ENCODE results near the gene CARD14.

The CARD14 gene

DNA sequence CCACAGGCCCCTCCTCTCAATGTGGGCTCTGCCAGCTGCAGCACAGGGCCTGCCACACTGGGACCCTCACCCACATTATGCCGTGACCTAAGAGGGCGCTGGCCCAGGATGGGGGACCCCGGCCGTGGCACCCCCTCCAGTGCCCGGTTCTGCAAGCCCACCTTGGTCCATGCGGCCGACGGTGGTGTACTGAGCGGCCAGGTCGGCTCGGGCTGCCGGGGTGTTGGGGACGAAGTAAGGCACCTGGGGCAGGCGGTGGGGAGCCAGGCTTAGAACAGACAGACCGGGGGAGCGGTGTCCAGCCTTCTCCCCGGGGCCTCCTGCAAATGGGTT, 43.8 kb downstream of the CARD14 start:
- no peak overlapping the region for H3K27ac ChIP-seq (ENCODE audit: low read depth, low read length)
- 95% methylated on average over 17 of the region's 17 CpGs for WGBS

GRCh38 chr17:80214012-80214877, 44.4 kb downstream of the CARD14 start:
- Histone ChIP-seq H3K27me3 (ENCODE audit: insufficient read depth, low read length) (no peaks in the 10 kb centered on the region), H3K4me1 (ENCODE audit: insufficient read depth, low read length) (no peaks in the 10 kb centered on the region), H3K27ac (ENCODE audit: low read depth, low read length) (no peak overlapping the region), H3K4me3 (ENCODE audit: low read length) (no peak overlapping the region), H3K9me3 (ENCODE audit: insufficient read depth, low read depth, low read length) (no peaks in the 10 kb centered on the region), H3K36me3 (ENCODE audit: insufficient read depth, low read length) (peaks cover 39% of the 10 kb centered on the region), H3K9ac (ENCODE audit: low read depth, low read length) (no peak overlapping the region)
- 95% methylated on average over 48 of the region's 48 CpGs for WGBS

More for the DNA sequence above, 43.8 kb downstream of the CARD14 start:
- Histone ChIP-seq H3K27me3 (ENCODE audit: insufficient read depth, low read length) (no peaks in the 10 kb centered on the region), H3K9ac (ENCODE audit: low read depth, low read length) (no peak overlapping the region), H3K36me3 (ENCODE audit: insufficient read depth, low read length) (peaks cover 41% of the 10 kb centered on the region), H3K4me3 (ENCODE audit: low read length) (no peak overlapping the region), H3K9me3 (ENCODE audit: insufficient read depth, low read depth, low read length) (no peaks in the 10 kb centered on the region), H3K4me1 (ENCODE audit: insufficient read depth, low read length) (no peaks in the 10 kb centered on the region)

DNA sequence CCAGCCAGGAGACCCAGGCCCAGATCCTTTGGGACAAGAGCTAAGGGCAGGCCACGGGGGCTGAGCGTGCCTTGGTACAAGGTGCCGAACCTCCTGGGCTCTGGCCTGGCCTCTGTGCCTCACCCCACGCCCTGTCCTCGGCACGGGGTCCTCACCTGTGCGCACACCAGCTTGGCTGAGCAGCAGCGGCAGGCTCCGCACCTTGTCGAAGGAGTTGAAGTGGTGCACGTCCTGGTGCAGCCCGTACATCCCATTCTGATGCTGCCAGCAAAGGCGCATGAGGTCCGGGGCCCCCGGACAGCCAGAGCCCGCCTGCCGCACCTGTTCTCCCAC, 45.0 kb downstream of the CARD14 start:
- H3K4me1 ChIP-seq (ENCODE audit: insufficient read depth, low read length): no peaks in the 10 kb centered on the region
- H3K9ac ChIP-seq (ENCODE audit: low read depth, low read length): no peak overlapping the region
- no peak overlapping the region for H3K27ac ChIP-seq (ENCODE audit: low read depth, low read length)
- no peak overlapping the region for H3K4me3 ChIP-seq (ENCODE audit: low read length)
- 94% methylated on average over 17 of the region's 17 CpGs for WGBS
- no peaks in the 10 kb centered on the region for H3K27me3 ChIP-seq (ENCODE audit: insufficient read depth, low read length)
- H3K36me3 ChIP-seq (ENCODE audit: insufficient read depth, low read length): peaks cover 33% of the 10 kb centered on the region
- H3K9me3 ChIP-seq (ENCODE audit: insufficient read depth, low read depth, low read length): no peaks in the 10 kb centered on the region

- no peaks in the 10 kb centered on the region for H3K27me3 ChIP-seq (ENCODE audit: insufficient read depth, low read length)
- H3K4me3 ChIP-seq (ENCODE audit: low read length): no peak overlapping the region
- no peaks in the 10 kb centered on the region for H3K4me1 ChIP-seq (ENCODE audit: insufficient read depth, low read length)
- no peak overlapping the region for H3K27ac ChIP-seq (ENCODE audit: low read depth, low read length)
- H3K9ac ChIP-seq (ENCODE audit: low read depth, low read length): no peak overlapping the region
- H3K9me3 ChIP-seq (ENCODE audit: insufficient read depth, low read depth, low read length): no peaks in the 10 kb centered on the region
- peaks cover 14% of the 10 kb centered on the region for H3K36me3 ChIP-seq (ENCODE audit: insufficient read depth, low read length)
- 94% methylated on average over 40 of the region's 40 CpGs for WGBS
Observed at GRCh38 chr17:80216473-80217456, 46.9 kb downstream of the CARD14 start.

DNA sequence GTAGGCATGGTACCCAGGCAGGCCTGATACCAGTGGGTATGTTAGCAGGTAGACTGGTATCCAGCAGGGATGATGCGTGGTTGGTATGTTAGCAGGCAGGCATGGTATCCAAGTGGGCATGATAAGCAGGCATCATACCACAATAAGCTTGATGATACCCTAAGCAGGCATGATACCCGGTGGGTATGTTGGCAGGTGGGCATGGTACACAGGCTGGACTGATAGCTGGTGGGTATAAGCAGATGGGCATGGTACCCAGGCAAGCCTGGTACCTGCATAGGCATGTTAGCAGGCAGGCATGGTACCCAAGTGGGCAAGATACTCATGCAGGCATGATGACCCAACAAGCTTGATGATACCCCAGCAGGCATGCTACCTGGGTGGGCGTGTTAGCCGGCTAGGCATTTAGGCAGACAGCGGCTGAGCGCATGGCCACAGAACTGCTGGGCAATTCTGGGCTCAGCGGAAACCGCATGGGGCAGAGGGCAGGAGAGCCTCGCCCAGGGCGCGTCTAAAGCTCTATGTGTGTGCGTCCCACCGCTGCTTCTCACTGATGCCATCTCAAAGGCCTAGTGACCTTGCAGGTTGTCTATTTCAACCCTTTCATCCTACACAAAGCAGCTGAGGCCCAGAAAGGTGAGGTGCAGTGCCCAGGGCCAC, 48.0 kb downstream of the CARD14 start:
- no peaks in the 10 kb centered on the region for H3K27me3 ChIP-seq (ENCODE audit: insufficient read depth, low read length)
- no peak overlapping the region for H3K27ac ChIP-seq (ENCODE audit: low read depth, low read length)
- H3K9me3 ChIP-seq (ENCODE audit: insufficient read depth, low read depth, low read length): no peaks in the 10 kb centered on the region
- no peak overlapping the region for H3K9ac ChIP-seq (ENCODE audit: low read depth, low read length)
- H3K4me1 ChIP-seq (ENCODE audit: insufficient read depth, low read length): no peaks in the 10 kb centered on the region
- H3K36me3 ChIP-seq (ENCODE audit: insufficient read depth, low read length): peaks cover 10% of the 10 kb centered on the region; the same call in 1 of the 2 replicates
- H3K4me3 ChIP-seq (ENCODE audit: low read length): no peak overlapping the region
- 96% methylated on average over 13 of the region's 13 CpGs for WGBS

GRCh38 chr17:80218391-80218790, 48.6 kb downstream of the CARD14 start:
- Histone ChIP-seq H3K4me1 (ENCODE audit: insufficient read depth, low read length) (no peaks in the 10 kb centered on the region), H3K27ac (ENCODE audit: low read depth, low read length) (no peak overlapping the region), H3K4me3 (ENCODE audit: low read length) (no peak overlapping the region), H3K9me3 (ENCODE audit: insufficient read depth, low read depth, low read length) (no peaks in the 10 kb centered on the region), H3K9ac (ENCODE audit: low read depth, low read length) (no peak overlapping the region), H3K27me3 (ENCODE audit: insufficient read depth, low read length) (no peaks in the 10 kb centered on the region), H3K36me3 (ENCODE audit: insufficient read depth, low read length) (peaks cover 10% of the 10 kb centered on the region; the same call in 1 of the 2 replicates)
- WGBS: 89% methylated on average over 7 of the region's 7 CpGs

DNA sequence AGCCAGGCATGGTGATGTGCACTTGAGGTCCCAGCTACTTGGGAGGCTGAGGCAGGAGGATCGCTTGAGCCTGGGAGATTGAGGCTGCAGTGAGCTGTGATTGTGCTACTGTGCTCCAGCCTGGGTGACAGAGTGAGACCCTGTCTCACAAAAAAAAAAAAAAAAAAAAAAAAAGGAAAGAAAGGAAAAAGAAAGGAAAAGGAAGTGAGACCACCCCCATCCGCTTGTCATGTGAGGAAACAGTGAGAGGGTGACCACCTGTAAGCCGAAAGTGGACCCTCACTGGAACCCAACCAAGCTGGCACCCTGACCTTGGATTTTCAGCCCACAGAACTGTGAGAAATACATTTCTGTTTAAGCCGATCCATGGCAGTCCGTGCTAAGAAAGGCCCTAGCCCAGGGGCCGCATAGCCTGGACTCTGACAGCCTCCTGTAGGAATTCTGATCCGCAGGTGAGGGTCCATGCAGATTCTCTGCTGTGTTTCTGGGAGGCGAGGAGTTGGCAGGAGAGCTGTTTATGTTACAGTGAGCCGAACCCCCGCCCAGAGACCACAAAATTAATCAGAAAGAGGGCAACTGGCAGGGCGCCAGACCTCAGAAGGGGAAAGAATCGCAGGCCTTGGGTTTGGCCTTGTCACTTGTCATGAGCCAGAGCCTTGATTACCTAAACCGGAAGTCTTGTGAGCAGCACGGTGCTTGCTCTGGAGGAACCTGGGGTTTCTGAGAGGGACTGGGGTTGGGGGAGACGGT, 49.4 kb downstream of the CARD14 start:
- WGBS: 63% methylated on average over 15 of the region's 15 CpGs
- no peaks in the 10 kb centered on the region for H3K4me1 ChIP-seq (ENCODE audit: insufficient read depth, low read length)
- no peaks in the 10 kb centered on the region for H3K9me3 ChIP-seq (ENCODE audit: insufficient read depth, low read depth, low read length)
- H3K4me3 ChIP-seq (ENCODE audit: low read length): peak overlapping the region; percentile 99
- no peak overlapping the region for H3K27ac ChIP-seq (ENCODE audit: low read depth, low read length)
- peaks cover 10% of the 10 kb centered on the region; the same call in 1 of the 2 replicates for H3K36me3 ChIP-seq (ENCODE audit: insufficient read depth, low read length)
- H3K27me3 ChIP-seq (ENCODE audit: insufficient read depth, low read length): no peaks in the 10 kb centered on the region
- peak overlapping the region; percentile 88; the same call in 1 of the 2 replicates for H3K9ac ChIP-seq (ENCODE audit: low read depth, low read length)

DNA sequence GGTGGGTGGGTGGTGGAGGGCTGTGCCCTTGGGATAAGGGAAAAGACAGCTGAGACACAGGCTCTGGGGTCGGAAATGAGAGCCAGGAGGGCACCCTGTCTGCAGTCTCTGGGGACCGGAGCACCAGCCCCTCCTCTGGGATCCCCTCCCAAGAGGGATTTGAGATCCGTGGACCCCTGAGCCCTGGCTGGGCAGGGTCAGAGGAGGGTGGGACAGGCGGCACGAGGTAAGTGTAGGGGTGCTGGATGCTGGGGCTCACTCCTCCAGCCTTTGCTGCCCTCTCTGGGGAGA, 49.9 kb downstream of the CARD14 start:
- H3K4me3 ChIP-seq (ENCODE audit: low read length): peak overlapping the region; percentile 99
- peaks cover 7% of the 10 kb centered on the region; the same call in 1 of the 2 replicates for H3K36me3 ChIP-seq (ENCODE audit: insufficient read depth, low read length)
- no peaks in the 10 kb centered on the region for H3K9me3 ChIP-seq (ENCODE audit: insufficient read depth, low read depth, low read length)
- peak overlapping the region; percentile 25; the same call in 1 of the 2 replicates for H3K27ac ChIP-seq (ENCODE audit: low read depth, low read length)
- 6% methylated on average over 5 of the region's 5 CpGs for WGBS
- H3K9ac ChIP-seq (ENCODE audit: low read depth, low read length): peak overlapping the region; percentile 88
- no peaks in the 10 kb centered on the region for H3K27me3 ChIP-seq (ENCODE audit: insufficient read depth, low read length)
- peaks cover 4% of the 10 kb centered on the region; the same call in 1 of the 2 replicates for H3K4me1 ChIP-seq (ENCODE audit: insufficient read depth, low read length)

GRCh38 chr17:80220054-80220735, 50.4 kb downstream of the CARD14 start, which contains the start of the genes SGSH and SLC26A11:
Gene SGSH (minus strand): TSS chr17:80220333. CDS start chr17:80220313, 20 bp downstream.
Gene SLC26A11 (plus strand): TSS chr17:80220427. CDS start chr17:80221561, 1,134 bp downstream.
- peak within 1 kb of the TSS; percentile 88 for H3K9ac ChIP-seq (ENCODE audit: low read depth, low read length)
- no peaks in the 10 kb centered on the region for H3K27me3 ChIP-seq (ENCODE audit: insufficient read depth, low read length)
- H3K4me3 ChIP-seq (ENCODE audit: low read length): peak within 1 kb of the TSS; percentile 99
- H3K36me3 ChIP-seq (ENCODE audit: insufficient read depth, low read length): peaks cover 7% of the 10 kb centered on the region; the same call in 1 of the 2 replicates
- peaks cover 8% of the 10 kb centered on the region; the same call in 1 of the 2 replicates for H3K4me1 ChIP-seq (ENCODE audit: insufficient read depth, low read length)
- H3K27ac ChIP-seq (ENCODE audit: low read depth, low read length): peak within 1 kb of the TSS; percentile 25; the same call in 1 of the 2 replicates
- WGBS: under 1% methylated on average over 77 of the region's 77 CpGs
- no peaks in the 10 kb centered on the region for H3K9me3 ChIP-seq (ENCODE audit: insufficient read depth, low read depth, low read length)
